Suprapubic skin (tissue), 4 donors: Measurements from ENCODE around the gene IQSEC3. TPM values are rescaled to one million over a fixed set of nuclear protein-coding genes. Genes with fewer than 3 reads are reported as not detected.

Source experiments
- DNase-seq, 2 donors: peaks; one replicate each; pipeline ENCODE4 v3.0.0-alpha.2; 2019; ENCODE audit warnings: low spot score in 2 of 2
- H3K27ac ChIP-seq: fragments of 200-600 bp; sonication (generic); one replicate; pipeline ENCODE4 v1.5.1; 2019
- H3K27me3 ChIP-seq: fragments of 200-600 bp; sonication (generic); one replicate; pipeline ENCODE4 v1.5.1; 2019
- H3K36me3 ChIP-seq: fragments of 200-600 bp; sonication (generic); one replicate; pipeline ENCODE4 v1.5.1; 2019
- H3K4me1 ChIP-seq: fragments of 200-600 bp; sonication (generic); one replicate; pipeline ENCODE4 v1.5.1; 2019
- H3K4me3 ChIP-seq: fragments of 200-600 bp; sonication (generic); one replicate; pipeline ENCODE4 v1.5.1; 2019; ENCODE audit warnings: mild to moderate bottlenecking
- H3K9me3 ChIP-seq: fragments of 200-600 bp; sonication (generic); one replicate; pipeline ENCODE4 v1.5.1; 2019
- EP300 ChIP-seq: sonication (generic); formaldehyde crosslinking; IDR thresholded peaks from one replicate; pipeline ENCODE4 v1.6.1; 2017; ENCODE audit warnings: antibody characterized with exemption
- POLR2A ChIP-seq, 2 donors: fragments of 450-650 bp; IDR thresholded peaks; one replicate each; pipeline ENCODE4 v1.6.1; 2017; ENCODE audit warnings: antibody characterized with exemption in 2 of 2, mild to moderate bottlenecking in 2 of 2, moderate library complexity in 2 of 2
- POLR2AphosphoS5 ChIP-seq, 3 donors: sonication (generic); formaldehyde crosslinking; IDR thresholded peaks; one replicate each; pipeline ENCODE4 v1.6.1; 2017; ENCODE audit warnings: antibody characterized with exemption in 3 of 3
- WGBS: methylation state at CpG from one replicate; pipeline ENCODE4 v1.1.5; 2018; 5-methylcytosine and 5-hydroxymethylcytosine counted together
- total RNA-seq, 4 donors: library from RNA; depleted of rRNA; stranded (reverse); fragments of >200 nt; gene quantifications; one replicate each; pipeline ENCODE4 v1.1.0, GENCODE V29; 2016
- TF ChIP-seq, protein P1 (sequence below), 2 donors: fragments of 200-600 bp in 1 of 2; fragments of 450-650 bp in 1 of 2; sonication (generic) in 1 of 2; IDR thresholded peaks; one replicate each; pipeline ENCODE4 v1.5.1; 2016 to 2019; ENCODE audit warnings: antibody characterized with exemption in 2 of 2, mild to moderate bottlenecking in 1 of 2, moderate library complexity in 1 of 2

IQSEC3 gene
- total RNA-seq, 4 donors from 2014 or later = 0.18 to 0.21 TPM; not detected in 2

DNA sequence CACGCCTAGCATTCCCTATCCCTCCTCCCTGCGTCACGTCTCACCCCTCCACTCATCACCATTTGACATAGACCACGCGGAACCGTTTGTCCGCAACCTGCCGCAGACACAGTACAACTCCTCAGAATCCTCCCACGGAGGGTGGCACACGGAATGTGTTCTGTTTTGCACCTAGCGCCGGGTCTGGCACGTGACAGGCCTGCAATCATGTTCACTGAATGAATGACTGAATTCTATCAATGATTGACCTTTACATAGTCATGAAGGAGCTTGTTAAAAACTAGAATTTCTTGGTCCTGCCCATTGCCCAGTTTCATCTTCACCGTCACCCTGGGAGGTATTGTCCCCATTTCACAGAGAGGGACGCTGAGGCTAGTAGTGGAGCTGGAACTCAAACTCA, 142.7 kb downstream of the IQSEC3 start:
- TF ChIP-seq, protein P1, sequence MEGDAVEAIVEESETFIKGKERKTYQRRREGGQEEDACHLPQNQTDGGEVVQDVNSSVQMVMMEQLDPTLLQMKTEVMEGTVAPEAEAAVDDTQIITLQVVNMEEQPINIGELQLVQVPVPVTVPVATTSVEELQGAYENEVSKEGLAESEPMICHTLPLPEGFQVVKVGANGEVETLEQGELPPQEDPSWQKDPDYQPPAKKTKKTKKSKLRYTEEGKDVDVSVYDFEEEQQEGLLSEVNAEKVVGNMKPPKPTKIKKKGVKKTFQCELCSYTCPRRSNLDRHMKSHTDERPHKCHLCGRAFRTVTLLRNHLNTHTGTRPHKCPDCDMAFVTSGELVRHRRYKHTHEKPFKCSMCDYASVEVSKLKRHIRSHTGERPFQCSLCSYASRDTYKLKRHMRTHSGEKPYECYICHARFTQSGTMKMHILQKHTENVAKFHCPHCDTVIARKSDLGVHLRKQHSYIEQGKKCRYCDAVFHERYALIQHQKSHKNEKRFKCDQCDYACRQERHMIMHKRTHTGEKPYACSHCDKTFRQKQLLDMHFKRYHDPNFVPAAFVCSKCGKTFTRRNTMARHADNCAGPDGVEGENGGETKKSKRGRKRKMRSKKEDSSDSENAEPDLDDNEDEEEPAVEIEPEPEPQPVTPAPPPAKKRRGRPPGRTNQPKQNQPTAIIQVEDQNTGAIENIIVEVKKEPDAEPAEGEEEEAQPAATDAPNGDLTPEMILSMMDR (IDR thresholded peaks at IDR 0.05) = no peak
- TF ChIP-seq EP300 = no peak
- TF ChIP-seq POLR2A (IDR thresholded peaks at IDR 0.05) = no peak
- TF ChIP-seq POLR2AphosphoS5 (IDR thresholded peaks at IDR 0.05) = no peak
- no peak overlapping the region for H3K4me3 ChIP-seq
- WGBS = 88% methylated on average over 15 of the region's 15 CpGs
- DNase-seq = no peak
- no peak overlapping the region for H3K27ac ChIP-seq
- H3K9me3 ChIP-seq = no peaks in the 10 kb centered on the region
- H3K27me3 ChIP-seq = peaks cover 42% of the 10 kb centered on the region
- H3K36me3 ChIP-seq = no peaks in the 10 kb centered on the region
- H3K4me1 ChIP-seq = peaks cover 14% of the 10 kb centered on the region

DNA sequence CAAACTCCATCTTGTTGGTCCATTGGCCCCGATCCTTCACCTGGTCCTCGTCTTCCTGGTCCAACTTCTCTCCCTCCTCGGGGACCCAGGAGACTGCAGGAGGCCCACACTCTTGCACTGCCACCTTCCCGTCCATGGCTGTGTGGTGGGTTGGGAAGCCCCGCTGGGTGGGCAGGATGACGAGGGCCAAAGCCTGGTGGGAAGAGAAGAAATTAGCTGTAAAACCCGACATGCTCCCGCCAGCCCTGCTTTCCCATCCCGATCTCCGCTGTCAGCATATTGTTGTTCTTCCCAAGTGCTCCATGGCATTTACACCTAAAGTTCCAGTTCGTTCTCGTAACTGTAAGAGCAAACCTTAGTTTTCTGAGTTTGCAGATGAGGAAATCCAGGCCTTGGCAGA, 143.3 kb downstream of the IQSEC3 start:
- Histone ChIP-seq H3K27me3 (peaks cover 42% of the 10 kb centered on the region), H3K4me3 (no peak overlapping the region), H3K4me1 (peaks cover 13% of the 10 kb centered on the region), H3K36me3 (no peaks in the 10 kb centered on the region), H3K27ac (no peak overlapping the region), H3K9me3 (no peaks in the 10 kb centered on the region)
- no peak for DNase-seq
- TF ChIP-seq POLR2AphosphoS5 (IDR thresholded peaks at IDR 0.05) (no peak), EP300 (no peak), POLR2A (IDR thresholded peaks at IDR 0.05) (no peak)
- TF ChIP-seq, protein P1 (IDR thresholded peaks at IDR 0.05) = no peak
- 89% methylated on average over 12 of the region's 12 CpGs for WGBS

DNA sequence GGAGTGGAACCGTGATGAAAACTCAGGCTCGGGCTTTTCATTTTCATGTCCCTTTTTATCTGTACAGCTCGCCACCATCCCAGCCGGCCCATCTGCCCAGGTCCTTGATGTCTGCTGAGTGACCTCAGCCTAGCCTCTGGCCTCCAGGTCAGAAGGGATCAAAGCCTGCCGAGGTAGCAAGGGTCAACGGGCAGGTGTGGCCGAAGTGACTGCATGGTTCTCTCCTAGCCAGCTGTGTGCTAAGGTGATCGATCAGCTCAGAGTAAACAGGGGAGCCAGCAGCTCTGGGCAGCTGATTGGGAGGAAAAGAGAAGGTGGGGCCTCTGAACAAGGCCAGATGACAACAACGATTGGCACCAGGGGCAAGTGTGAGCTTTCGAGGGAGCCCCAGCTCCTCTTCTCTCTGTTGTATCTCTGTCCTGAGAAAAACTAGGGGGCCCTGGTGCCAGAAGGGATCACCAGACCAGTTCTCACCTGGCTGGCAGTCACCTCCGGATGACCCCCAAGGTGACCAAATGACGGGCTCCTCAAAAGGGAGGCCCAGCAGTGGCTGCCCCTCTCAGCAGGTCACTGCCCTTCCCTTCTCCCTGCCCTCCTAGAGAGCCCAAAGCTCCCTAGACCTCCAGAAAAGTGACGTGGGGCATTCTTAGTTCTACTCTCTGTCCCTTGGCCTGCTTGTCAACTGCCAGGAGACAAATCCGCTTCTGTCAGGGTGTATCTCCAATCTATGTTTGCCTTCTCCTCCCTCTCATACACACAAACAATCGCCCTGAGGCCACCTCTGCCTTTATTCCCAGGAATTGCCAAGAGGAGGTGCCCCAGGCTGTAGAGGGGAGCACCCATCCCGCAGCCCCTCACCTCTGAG, 143.9 kb downstream of the IQSEC3 start:
- Histone ChIP-seq H3K4me3 (no peak overlapping the region), H3K36me3 (no peaks in the 10 kb centered on the region), H3K4me1 (peaks cover 13% of the 10 kb centered on the region), H3K9me3 (no peaks in the 10 kb centered on the region), H3K27ac (no peak overlapping the region), H3K27me3 (peaks cover 48% of the 10 kb centered on the region)
- no peak for DNase-seq
- TF ChIP-seq, protein P1 (IDR thresholded peaks at IDR 0.05) = no peak
- no peak for TF ChIP-seq EP300
- no peak for TF ChIP-seq POLR2AphosphoS5 (IDR thresholded peaks at IDR 0.05)
- no peak for TF ChIP-seq POLR2A (IDR thresholded peaks at IDR 0.05)
- WGBS = 72% methylated on average over 13 of the region's 16 CpGs

DNA sequence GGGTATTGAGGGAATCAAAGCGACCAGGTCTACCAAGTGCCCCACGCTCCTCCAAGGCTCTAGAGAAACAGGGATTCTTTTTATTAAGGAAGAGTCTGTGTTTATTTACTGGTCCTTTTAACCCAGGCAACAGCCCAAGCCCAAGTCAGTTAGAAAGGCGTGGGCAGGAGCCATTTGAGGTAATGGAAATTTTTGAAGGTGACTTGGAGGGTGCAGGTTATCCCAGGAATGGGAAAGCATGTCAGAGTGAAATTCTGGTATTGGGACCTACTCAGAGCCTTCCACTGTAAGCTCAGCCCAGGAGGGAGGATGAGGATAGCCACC, 144.5 kb downstream of the IQSEC3 start:
- H3K27ac ChIP-seq = no peak overlapping the region
- no peaks in the 10 kb centered on the region for H3K9me3 ChIP-seq
- no peak for DNase-seq
- peaks cover 49% of the 10 kb centered on the region for H3K27me3 ChIP-seq
- H3K36me3 ChIP-seq = no peaks in the 10 kb centered on the region
- H3K4me3 ChIP-seq = no peak overlapping the region
- TF ChIP-seq, protein P1 (IDR thresholded peaks at IDR 0.05) = no peak
- TF ChIP-seq POLR2A (IDR thresholded peaks at IDR 0.05) (no peak), POLR2AphosphoS5 (IDR thresholded peaks at IDR 0.05) (no peak), EP300 (no peak)
- peaks cover 13% of the 10 kb centered on the region for H3K4me1 ChIP-seq
- 78% methylated on average over 3 of the region's 3 CpGs for WGBS

DNA sequence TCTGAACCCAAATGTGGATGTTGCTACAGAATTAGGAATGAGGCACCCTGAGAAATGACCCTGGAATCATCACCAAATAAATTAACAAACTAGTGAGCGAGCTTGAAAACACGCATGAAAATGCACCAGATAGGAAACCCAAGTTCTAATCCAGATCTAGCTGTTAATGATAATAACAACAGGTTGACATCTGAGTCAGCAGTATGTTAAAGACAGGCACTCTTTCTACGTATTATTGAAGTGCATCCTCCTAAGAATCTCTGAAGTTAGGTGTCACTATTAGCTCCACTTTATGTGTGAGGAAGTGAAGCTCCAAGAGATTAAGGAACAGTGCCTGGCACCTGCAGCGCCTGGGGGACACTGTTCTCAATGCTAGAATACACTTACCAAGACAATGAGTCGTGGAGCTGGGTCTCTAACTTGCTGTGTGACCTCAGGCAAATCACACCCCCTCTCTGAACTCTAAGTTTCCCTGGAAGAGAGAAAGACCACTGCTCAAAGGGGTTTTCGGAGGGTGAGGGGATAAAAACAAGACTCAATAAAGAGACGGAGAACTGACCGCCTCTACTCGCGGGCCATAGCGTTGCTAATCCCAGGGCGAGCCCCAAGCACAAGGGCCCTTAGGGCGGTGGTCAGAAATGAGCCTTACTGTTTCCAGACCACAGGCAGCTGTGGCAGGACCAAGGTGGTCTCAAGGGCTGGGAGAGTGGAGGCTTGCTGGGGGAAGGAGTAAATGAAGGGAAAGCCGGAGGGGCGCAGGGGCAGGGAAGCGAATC, 145.3 kb downstream of the IQSEC3 start:
- H3K27me3 ChIP-seq = peaks cover 43% of the 10 kb centered on the region
- no peak overlapping the region for H3K27ac ChIP-seq
- no peak for TF ChIP-seq POLR2A (IDR thresholded peaks at IDR 0.05)
- no peak for TF ChIP-seq EP300
- TF ChIP-seq, protein P1 (IDR thresholded peaks at IDR 0.05) = no peak
- no peak for TF ChIP-seq POLR2AphosphoS5 (IDR thresholded peaks at IDR 0.05)
- no peak overlapping the region for H3K4me3 ChIP-seq
- no peaks in the 10 kb centered on the region for H3K36me3 ChIP-seq
- no peaks in the 10 kb centered on the region for H3K9me3 ChIP-seq
- WGBS = 87% methylated on average over 16 of the region's 16 CpGs
- H3K4me1 ChIP-seq = peaks cover 13% of the 10 kb centered on the region
- no peak for DNase-seq
